CD14-positive monocyte (primary cell): ENCODE results near the gene ITLN1. TPM values are rescaled to one million over a fixed set of nuclear protein-coding genes. Genes with fewer than 3 reads are reported as not detected.

Source experiments
- DNase-seq, 3 donors: peaks; one replicate each; pipeline ENCODE4 v3.0.0-alpha.2; 2011 to 2022
- H2AFZ ChIP-seq: 2 replicates; pipeline ENCODE4 v1.6.0; 2012; ENCODE audit warnings: mild to moderate bottlenecking, low read depth, low read length, inconsistent platforms; ENCODE audit not compliant: insufficient read depth, poor library complexity, severe bottlenecking
- H3K27ac ChIP-seq, 2 donors: 1 replicate in 1 of 2; 2 replicates in 1 of 2; pipeline ENCODE4 v1.5.1; 2012 to 2013; ENCODE audit warnings: low read length in 2 of 2, control low read depth in 1 of 2, inconsistent platforms in 1 of 2, low read depth in 1 of 2, mild to moderate bottlenecking in 1 of 2
- H3K27me3 ChIP-seq, 2 donors: one replicate each; pipeline versions ENCODE4 v1.6.0 to v1.6.1; 2011 to 2013; ENCODE audit warnings: low read length in 2 of 2; ENCODE audit not compliant: control insufficient read depth in 2 of 2, insufficient read depth in 2 of 2
- H3K36me3 ChIP-seq, 2 donors: replicated peaks in 1 of 2; 1 replicate in 1 of 2; 2 replicates in 1 of 2; pipeline versions ENCODE4 v1.5.1 to v1.6.1; 2012 to 2013; ENCODE audit warnings: low read length in 2 of 2, control low read depth in 1 of 2, inconsistent platforms in 1 of 2, mild to moderate bottlenecking in 1 of 2; ENCODE audit not compliant: insufficient read depth in 2 of 2, control insufficient read depth in 1 of 2
- H3K4me1 ChIP-seq, 2 donors: 1 replicate in 1 of 2; 2 replicates in 1 of 2; pipeline versions ENCODE4 v1.5.1 to v1.6.1; 2012 to 2013; ENCODE audit warnings: low read length in 2 of 2, control low read depth in 1 of 2, inconsistent platforms in 1 of 2, mild to moderate bottlenecking in 1 of 2, moderate library complexity in 1 of 2; ENCODE audit not compliant: insufficient read depth in 2 of 2, control insufficient read depth in 1 of 2
- H3K4me2 ChIP-seq: replicated peaks from 2 replicates; pipeline ENCODE3; 2012; ENCODE audit warnings: low read length, moderate library complexity, mild to moderate bottlenecking; ENCODE audit not compliant: poor library complexity, severe bottlenecking; ENCODE audit errors: extremely low read depth
- H3K4me3 ChIP-seq, 3 experiments: fragments of 200-600 bp in 1 of 3; sonication (generic) in 1 of 3; replicated peaks in 1 of 3; 1 replicate in 2 of 3; 2 replicates in 1 of 3; pipeline ENCODE4 v1.5.1; 2011 to 2013; ENCODE audit warnings: low read length in 3 of 3, mild to moderate bottlenecking in 3 of 3, control low read depth in 2 of 3, low read depth in 2 of 3, inconsistent platforms in 1 of 3, moderate library complexity in 1 of 3
- H3K79me2 ChIP-seq: 2 replicates; pipeline ENCODE4 v1.6.0; 2012; ENCODE audit warnings: mild to moderate bottlenecking, control low read depth, inconsistent platforms, low read length, moderate library complexity; ENCODE audit not compliant: insufficient read depth
- H3K9ac ChIP-seq: 2 replicates; pipeline ENCODE4 v1.6.0; 2017; ENCODE audit warnings: low read length, mild to moderate bottlenecking; ENCODE audit not compliant: insufficient read depth, poor library complexity, severe bottlenecking
- H3K9me3 ChIP-seq, 2 donors: replicated peaks in 1 of 2; 1 replicate in 1 of 2; 2 replicates in 1 of 2; pipeline versions ENCODE4 v1.5.1 to v1.6.1; 2012 to 2013; ENCODE audit warnings: low read length in 2 of 2, control low read depth in 1 of 2; ENCODE audit not compliant: control insufficient read depth in 1 of 2, insufficient read depth in 1 of 2
- H4K20me1 ChIP-seq: 2 replicates; pipeline ENCODE4 v1.6.0; 2012; ENCODE audit warnings: mild to moderate bottlenecking, low read length, control low read depth, moderate library complexity; ENCODE audit not compliant: insufficient read depth
- H3K27ac Mint-ChIP-seq, 7 donors: one replicate each; pipeline ENCODE4 v1.8.0; 2020; ENCODE audit warnings: mild to moderate bottlenecking in 7 of 7, mixed read lengths in 7 of 7, moderate library complexity in 6 of 7, inconsistent platforms in 2 of 7
- H3K27me3 Mint-ChIP-seq, 3 donors: one replicate each; pipeline ENCODE4 v1.8.0; 2021 to 2022; ENCODE audit warnings: low read depth in 3 of 3, mild to moderate bottlenecking in 3 of 3, mixed read lengths in 3 of 3, moderate library complexity in 3 of 3, inconsistent platforms in 1 of 3
- H3K36me3 Mint-ChIP-seq, 2 donors: one replicate each; pipeline ENCODE4 v1.8.0; 2020; ENCODE audit warnings: mixed read lengths in 2 of 2, inconsistent platforms in 1 of 2, mild to moderate bottlenecking in 1 of 2
- H3K4me1 Mint-ChIP-seq: one replicate; pipeline ENCODE4 v1.8.0; 2020; ENCODE audit warnings: mild to moderate bottlenecking, mixed read lengths
- H3K4me3 Mint-ChIP-seq, 2 donors: one replicate each; pipeline ENCODE4 v1.8.0; 2020; ENCODE audit warnings: mild to moderate bottlenecking in 2 of 2, mixed read lengths in 2 of 2, moderate library complexity in 1 of 2
- H3K9me3 Mint-ChIP-seq, 7 donors: one replicate each; pipeline ENCODE4 v1.8.0; 2020 to 2022; ENCODE audit warnings: mixed read lengths in 7 of 7, mild to moderate bottlenecking in 6 of 7, moderate library complexity in 6 of 7, inconsistent platforms in 2 of 7
- CTCF ChIP-seq: fragments of 200-600 bp; IDR thresholded peaks from one replicate; pipeline ENCODE4 v1.8.0; 2022; ENCODE audit warnings: antibody characterized with exemption, mild to moderate bottlenecking
- WGBS: methylation state at CpG from one replicate; pipeline ENCODE4 v1.1.5; 2013; ENCODE audit warnings: missing lambda C conversion rate; ENCODE audit not compliant: insufficient coverage; 5-methylcytosine and 5-hydroxymethylcytosine counted together
- intact Hi-C, 2 donors: fragments of 100-400 bp; cut with micrococcal nuclease; formaldehyde crosslinking; loops; one replicate each; pipeline versions ENCODE4 v1.15.0 to v1.15.1; 2023
- polyA plus RNA-seq, 3 donors: library from polyadenylated mRNA; depleted of rRNA in 1 of 3; unstranded in 2 of 3; stranded (reverse) in 1 of 3; fragments of 300-500 nt in 2 of 3; fragments of >200 nt in 1 of 3; fragmentation: Illumina TruSeq in 2 of 3; gene quantifications; 1 replicate in 2 of 3; 2 replicates in 1 of 3; pipeline ENCODE4 v1.2.3, GENCODE V29; 2012 to 2021

ITLN1 gene
- polyA plus RNA-seq, 3 donors: 1.2 to 1.6 (median 1.3) TPM

GRCh38 chr1:160841079-160841478 lies 43.9 kb downstream of the ITLN1 start:
- no peak overlapping the region for H2AFZ ChIP-seq
- Mint-ChIP-seq H3K27ac (no peak overlapping the region), H3K4me1 (peaks cover 52% of the 10 kb centered on the region), H3K27me3 (peaks cover 0 to 2% (median 1%) of the 10 kb centered on the region in 3 donors), H3K36me3 (peaks cover 59 to 89% of the 10 kb centered on the region in 2 donors), H3K9me3 (peaks cover 0 to 3% (median 1%) of the 10 kb centered on the region in 7 donors), H3K4me3 (no peak overlapping the region)
- intact Hi-C loops: no loop called here
- H3K9me3 ChIP-seq: peaks cover 0 to 5% of the 10 kb centered on the region in 2 donors
- H3K9ac ChIP-seq: no peak overlapping the region
- H3K36me3 ChIP-seq: peaks cover 39 to 55% of the 10 kb centered on the region in 2 donors
- WGBS: 100% methylated on average over 2 of the region's 4 CpGs
- H3K27me3 ChIP-seq: no peaks in the 10 kb centered on the region
- H3K27ac ChIP-seq: no peak overlapping the region
- DNase-seq: no peak
- H3K4me2 ChIP-seq: no peak overlapping the region
- H3K4me3 ChIP-seq: no peak overlapping the region
- H4K20me1 ChIP-seq: peaks cover 70% of the 10 kb centered on the region
- H3K4me1 ChIP-seq: peaks cover 32 to 47% of the 10 kb centered on the region in 2 donors
- no peak for TF ChIP-seq CTCF
- peaks cover 30% of the 10 kb centered on the region for H3K79me2 ChIP-seq

- intact Hi-C loops: loop anchor here in 1 of 2 donors (5.0 to 10.0 kb wide), 2 partner anchors 113 to 115 kb away; partner anchors contain the start of gene ITLN2
- Mint-ChIP-seq H3K4me1 (peaks cover 46% of the 10 kb centered on the region), H3K36me3 (peaks cover 65 to 89% of the 10 kb centered on the region in 2 donors), H3K27ac (no peak overlapping the region), H3K9me3 (peaks cover 0 to 1% (median 0%) of the 10 kb centered on the region in 7 donors), H3K4me3 (no peak overlapping the region), H3K27me3 (peaks cover 0 to 2% (median 1%) of the 10 kb centered on the region in 3 donors)
- peaks cover 57% of the 10 kb centered on the region for H4K20me1 ChIP-seq
- H3K4me2 ChIP-seq: no peak overlapping the region
- peaks cover 0 to 3% of the 10 kb centered on the region in 2 donors for H3K9me3 ChIP-seq
- no peak for DNase-seq
- no peak overlapping the region for H3K9ac ChIP-seq
- no peak overlapping the region for H3K4me3 ChIP-seq
- no peak for TF ChIP-seq CTCF
- H3K36me3 ChIP-seq: peaks cover 45 to 68% of the 10 kb centered on the region in 2 donors
- no peak overlapping the region for H2AFZ ChIP-seq
- H3K27me3 ChIP-seq: no peaks in the 10 kb centered on the region
- peaks cover 34 to 43% of the 10 kb centered on the region in 2 donors for H3K4me1 ChIP-seq
- no peak overlapping the region for H3K27ac ChIP-seq
- WGBS: 100% methylated on average over 1 of the region's 2 CpGs
- peaks cover 21% of the 10 kb centered on the region for H3K79me2 ChIP-seq
Observed at GRCh38 chr1:160839746-160840145, 45.2 kb downstream of the ITLN1 start.
